NCI-H2107 treated with DMSO at 0.1 percent for 48 hours (cell line): ENCODE results near the gene SLC4A3.

Source experiments
- DNase-seq: peaks from one replicate; lab custom pipeline; 2025; ENCODE audit not compliant: unreplicated experiment; lab: John Stamatoyannopoulos, UW

SLC4A3 gene

DNA sequence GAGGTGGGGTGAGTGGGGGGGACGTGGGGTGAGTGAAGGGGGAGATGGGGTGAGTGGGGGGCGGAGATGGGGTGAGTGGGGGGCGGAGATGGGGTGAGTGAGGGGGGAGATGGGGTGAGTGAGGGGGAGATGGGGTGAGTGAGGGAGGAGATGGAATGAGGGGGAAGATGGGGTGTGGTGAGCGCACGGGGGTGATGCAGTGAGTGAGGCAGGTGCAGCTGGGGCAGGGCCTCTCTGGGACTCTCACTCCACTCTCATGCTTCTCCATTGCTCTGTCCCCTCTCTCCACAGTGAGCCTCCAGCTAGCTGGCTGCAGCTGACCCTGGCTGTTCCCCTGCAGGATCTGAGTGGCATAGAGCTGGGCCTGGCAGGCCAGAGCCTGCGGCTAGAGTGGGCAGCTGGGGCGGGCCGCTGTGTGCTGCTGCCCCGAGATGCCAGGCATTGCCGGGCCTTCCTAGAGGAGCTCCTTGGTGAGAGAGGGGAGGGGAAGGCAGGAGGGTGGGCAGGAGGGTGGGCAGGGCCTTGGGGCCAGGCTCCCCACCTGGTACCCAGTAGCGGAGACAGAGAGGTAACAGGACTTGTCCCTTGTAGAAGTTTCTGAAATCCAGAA is 13.9 kb upstream of the SLC4A3 start:
- DNase-seq = no peak

- DNase-seq = no peak
These were observed 13.2 kb upstream of the SLC4A3 start for GRCh38 chr2:219614076-219614860.

DNA sequence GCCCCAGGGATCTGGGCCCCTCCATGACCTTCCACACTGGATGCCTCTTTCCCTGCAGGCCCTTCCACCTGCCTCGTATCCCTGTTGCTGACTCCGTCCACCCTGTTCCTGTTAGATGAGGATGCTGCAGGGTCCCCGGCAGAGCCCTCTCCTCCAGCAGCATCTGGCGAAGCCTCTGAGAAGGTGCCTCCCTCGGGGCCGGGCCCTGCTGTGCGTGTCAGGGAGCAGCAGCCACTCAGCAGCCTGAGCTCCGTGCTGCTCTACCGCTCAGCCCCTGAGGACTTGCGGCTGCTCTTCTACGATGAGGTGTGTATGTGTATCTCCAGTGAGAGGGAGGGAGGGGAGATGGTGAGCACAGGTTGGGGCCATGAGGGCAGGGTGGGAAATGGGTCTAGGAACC is 12.4 kb upstream of the SLC4A3 start:
- no peak for DNase-seq

GRCh38 chr2:219615894-219616293 is 11.5 kb upstream of the SLC4A3 start:
- no peak for DNase-seq

DNA sequence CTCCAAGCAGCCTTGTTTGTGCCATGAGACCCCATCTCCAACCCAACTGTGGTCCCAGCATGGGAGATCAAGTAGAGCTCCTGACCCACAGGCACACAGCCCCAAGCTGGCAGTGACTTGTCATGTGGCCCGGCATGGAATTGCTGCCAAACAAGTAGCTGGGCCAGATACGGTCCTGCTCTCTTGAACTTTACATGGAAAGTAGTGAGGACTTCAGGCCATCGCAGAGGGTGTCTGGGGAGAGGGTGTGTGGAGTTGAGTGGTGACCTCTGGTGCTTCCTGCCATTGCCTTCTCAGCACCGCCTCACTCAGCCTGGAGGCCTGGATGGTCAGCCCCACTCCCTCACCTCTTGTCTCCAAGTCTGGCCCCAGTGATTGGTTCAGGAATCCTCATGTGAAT is 10.9 kb upstream of the SLC4A3 start:
- no peak for DNase-seq

- DNase-seq = no peak
These were observed 8.7 kb upstream of the SLC4A3 start for GRCh38 chr2:219618733-219619122.

- no peak for DNase-seq
These were observed 8.2 kb upstream of the SLC4A3 start for GRCh38 chr2:219619235-219619634.

GRCh38 chr2:219620546-219620945 is 6.9 kb upstream of the SLC4A3 start:
- DNase-seq = no peak

DNA sequence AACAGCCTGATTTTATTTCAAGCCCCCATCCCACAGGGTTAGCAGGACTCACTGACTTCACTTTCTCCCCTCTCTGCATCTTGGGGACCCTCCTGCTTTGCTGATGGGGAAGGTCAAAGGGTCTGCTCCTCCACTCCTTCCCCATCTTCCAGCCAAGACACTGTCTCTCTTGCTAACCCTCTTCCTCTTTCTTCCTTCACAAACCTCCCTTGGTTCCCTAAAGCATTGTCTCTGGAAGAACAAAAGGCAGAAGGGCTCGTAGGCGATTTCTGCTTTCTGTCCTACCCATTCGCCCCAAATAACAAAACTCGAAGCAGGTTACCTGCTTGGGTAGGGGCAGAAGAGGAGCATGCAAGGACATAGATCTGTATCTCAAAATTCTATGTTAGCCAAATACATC is 5.5 kb upstream of the SLC4A3 start:
- DNase-seq = no peak

DNA sequence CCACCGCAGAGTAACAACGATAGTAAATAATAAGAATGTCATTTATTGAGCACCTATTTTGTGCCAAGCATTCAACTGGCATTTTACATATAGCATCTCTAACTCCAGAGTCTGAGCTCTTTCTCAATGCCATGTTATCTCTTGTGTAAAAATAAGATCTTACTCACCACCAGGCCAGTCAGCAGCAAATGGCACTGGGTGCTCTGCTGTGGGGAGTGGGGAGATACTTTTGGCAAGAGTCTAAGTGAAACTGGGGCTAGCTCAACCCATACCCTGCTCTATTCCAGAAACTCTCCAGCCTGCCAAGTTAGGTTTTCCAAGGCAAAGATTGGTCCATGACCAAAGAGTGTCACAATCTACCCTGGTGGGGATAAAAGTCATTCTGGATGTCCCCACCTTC is 5.0 kb upstream of the SLC4A3 start:
- DNase-seq = no peak

DNA sequence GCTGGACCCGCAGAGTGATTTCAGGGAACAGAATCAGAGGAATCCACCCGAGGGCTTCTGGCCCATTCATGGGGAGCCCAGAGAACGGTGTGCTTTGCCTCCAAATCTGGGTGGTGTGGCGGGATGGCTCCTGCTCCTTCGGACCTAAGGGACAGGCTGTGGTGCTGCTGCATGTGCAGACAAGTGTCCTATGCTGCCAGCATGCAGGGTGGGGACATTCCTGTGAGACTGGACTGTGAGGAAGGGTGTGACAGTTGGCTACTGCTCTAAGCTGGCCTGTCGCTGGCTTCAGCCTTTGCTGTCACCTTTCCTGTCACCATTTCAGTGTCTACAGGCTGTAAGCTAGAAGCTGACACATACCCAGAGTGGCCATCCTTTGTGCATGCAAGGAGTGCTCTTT is 2.9 kb upstream of the SLC4A3 start:
- no peak for DNase-seq

GRCh38 chr2:219625179-219625578 is 2.3 kb upstream of the SLC4A3 start:
- DNase-seq = no peak

DNA sequence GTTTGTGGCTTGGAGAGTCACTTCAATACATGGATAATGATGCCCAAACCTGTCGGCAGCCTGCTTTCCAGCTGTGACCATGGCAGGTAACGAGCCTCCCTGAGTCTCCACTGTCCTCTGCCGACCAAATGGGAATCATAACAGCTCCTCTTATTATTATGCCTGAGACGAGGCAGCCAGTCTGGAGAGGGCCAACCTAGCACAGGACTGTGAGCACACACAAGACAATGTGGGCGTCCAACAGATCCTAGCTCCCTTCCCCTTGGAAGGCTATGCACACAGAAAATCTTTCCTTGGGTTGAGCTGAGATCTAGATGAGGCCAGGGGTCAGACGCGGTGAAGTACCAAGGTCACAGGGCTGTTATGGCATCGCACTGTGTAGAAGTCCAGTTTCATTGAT is 890 bp upstream of the SLC4A3 start:
- no peak for DNase-seq

DNA sequence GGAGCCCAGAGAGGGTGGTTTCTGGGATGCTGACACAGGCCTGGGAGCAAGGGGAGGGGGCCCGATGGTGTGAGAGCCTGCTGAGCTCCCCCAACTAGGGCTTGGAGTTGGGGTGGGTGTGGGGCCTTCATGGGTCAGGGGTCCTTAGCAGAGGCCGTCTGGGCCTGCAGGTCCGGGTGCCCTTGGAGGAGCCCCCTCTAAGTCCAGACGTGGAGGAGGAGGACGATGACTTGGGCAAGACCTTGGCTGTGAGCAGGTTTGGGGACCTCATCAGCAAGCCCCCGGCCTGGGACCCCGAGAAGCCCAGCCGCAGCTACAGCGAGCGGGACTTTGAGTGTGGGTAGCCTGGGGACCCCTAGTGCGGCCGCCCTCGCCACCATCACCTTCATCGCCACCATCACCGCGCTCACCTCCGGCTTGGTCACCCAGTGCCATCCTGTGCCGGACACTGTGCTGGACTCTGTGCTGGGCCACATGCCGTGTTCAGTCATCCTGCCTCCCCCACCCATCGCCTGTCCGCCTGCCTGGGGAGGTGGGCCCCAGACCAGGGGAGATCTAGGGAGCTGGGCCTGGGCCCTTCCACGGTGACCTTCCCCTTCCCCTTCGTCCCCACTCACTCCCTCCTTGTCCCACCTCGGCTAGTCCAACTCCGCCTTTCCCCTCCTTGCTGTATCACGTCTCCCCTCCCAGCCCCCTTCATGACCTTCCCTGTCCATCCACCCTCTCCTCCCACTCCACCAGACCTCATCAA is 980 bp downstream of the SLC4A3 start:
- DNase-seq = no peak

GRCh38 chr2:219628986-219629901 is 1.8 kb downstream of the SLC4A3 start:
- DNase-seq = no peak

DNA sequence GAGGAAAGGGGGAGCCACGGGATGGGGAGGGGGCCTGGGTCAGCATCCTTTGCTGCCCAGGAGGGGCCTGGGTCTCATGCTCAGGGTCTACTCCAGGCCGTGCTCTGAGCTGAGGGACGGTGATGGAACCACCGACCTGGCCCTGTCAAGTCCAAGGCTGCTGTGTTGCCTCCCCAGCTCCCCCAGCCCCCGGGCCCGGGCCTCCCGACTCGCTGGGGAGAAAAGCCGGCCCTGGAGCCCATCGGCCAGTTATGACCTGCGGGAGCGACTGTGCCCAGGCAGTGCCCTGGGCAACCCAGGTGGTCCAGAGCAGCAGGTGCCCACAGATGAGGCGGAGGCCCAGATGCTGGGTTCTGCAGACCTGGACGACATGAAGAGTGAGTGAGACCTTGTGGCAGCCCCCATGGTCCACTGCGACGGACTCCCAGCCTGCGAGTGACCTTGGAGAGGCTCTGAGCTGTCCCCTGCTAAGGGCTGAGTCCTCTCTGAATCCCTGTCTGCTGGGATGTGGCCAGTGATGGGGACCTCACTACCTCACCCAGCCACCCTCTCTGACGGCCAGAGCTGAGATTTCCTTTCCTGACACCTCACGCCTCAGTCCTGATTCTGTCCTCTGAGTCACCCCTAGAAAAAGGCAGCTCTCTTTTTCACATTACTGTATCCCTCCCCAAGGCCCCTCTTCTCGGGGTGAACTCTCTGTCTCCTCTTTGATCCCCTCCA is 2.7 kb downstream of the SLC4A3 start:
- DNase-seq = no peak

- no peak for DNase-seq
These were observed 3.5 kb downstream of the SLC4A3 start for GRCh38 chr2:219630770-219631405.

GRCh38 chr2:219631406-219631891 is 4.0 kb downstream of the SLC4A3 start:
- DNase-seq = no peak

DNA sequence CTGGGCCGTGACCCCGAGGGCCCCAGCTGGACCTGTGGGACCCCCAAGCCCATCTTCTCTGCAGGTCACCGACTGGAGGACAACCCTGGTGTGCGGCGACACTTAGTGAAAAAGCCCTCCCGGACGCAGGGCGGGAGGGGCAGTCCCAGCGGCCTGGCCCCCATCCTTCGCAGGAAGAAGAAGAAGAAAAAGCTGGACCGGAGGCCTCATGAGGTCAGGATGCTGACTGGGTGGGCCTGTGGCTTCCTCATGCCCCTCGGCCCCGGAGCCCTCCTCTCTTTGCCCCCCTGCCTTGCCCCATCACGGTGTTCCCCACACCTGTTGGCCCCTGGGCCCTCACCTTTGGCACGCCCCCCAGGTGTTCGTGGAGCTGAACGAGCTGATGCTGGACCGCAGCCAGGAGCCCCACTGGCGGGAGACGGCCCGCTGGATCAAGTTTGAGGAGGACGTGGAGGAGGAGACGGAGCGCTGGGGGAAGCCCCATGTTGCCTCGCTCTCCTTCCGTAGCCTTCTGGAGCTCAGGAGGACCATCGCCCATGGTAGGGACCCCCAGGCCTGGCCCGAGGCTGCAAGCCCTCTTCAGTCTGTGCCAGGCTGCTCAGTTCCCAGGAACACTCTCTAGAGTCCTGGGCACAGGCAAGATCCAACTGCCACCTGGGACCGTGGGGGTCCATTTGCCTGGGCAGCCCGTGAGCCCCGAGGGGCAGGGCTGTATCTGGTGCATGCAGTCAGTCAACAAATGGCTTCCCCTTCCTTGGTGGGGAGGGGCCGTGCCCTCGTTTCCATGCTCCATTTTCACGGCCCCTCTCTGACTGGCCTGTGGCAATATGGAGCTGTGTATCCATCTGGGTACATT is 4.7 kb downstream of the SLC4A3 start:
- DNase-seq = no peak
